Smooth muscle cell (in vitro differentiated cells): ENCODE data around the gene PTH2R. TPM values are rescaled to one million over a fixed set of nuclear protein-coding genes. Genes with fewer than 3 reads are reported as not detected.

Experiments used
- DNase-seq: peaks from one replicate; lab custom pipeline; 2025; ENCODE audit not compliant: unreplicated experiment; lab: John Stamatoyannopoulos, UW
- H2AFZ ChIP-seq: fragments of 200-600 bp; sonication (generic); 2 replicates; pipeline ENCODE4 v1.6.0; 2016; ENCODE audit warnings: antibody characterized with exemption, low read depth, mild to moderate bottlenecking
- H3F3A ChIP-seq: fragments of 200-600 bp; sonication (generic); 2 replicates; pipeline ENCODE4 v1.6.0; 2017; ENCODE audit warnings: antibody characterized with exemption, low read depth
- H3K27ac ChIP-seq: fragments of 200-600 bp; sonication (generic); 2 replicates; pipeline ENCODE4 v1.5.1; 2016; ENCODE audit warnings: low read depth, mild to moderate bottlenecking
- H3K27me3 ChIP-seq: fragments of 200-600 bp; sonication (generic); 2 replicates; pipeline ENCODE4 v1.6.1; 2016; ENCODE audit warnings: low read depth, mild to moderate bottlenecking
- H3K36me3 ChIP-seq: fragments of 200-600 bp; sonication (generic); 2 replicates; pipeline ENCODE4 v1.5.1; 2016; ENCODE audit warnings: low read depth
- H3K4me1 ChIP-seq: fragments of 200-600 bp; sonication (generic); 2 replicates; pipeline ENCODE4 v1.5.1; 2016; ENCODE audit warnings: low read depth
- H3K4me2 ChIP-seq: fragments of 200-600 bp; sonication (generic); 2 replicates; pipeline ENCODE4 v1.6.0; 2016; ENCODE audit warnings: mild to moderate bottlenecking
- H3K4me3 ChIP-seq: fragments of 200-600 bp; sonication (generic); 2 replicates; pipeline ENCODE4 v1.5.1; 2016; ENCODE audit warnings: mild to moderate bottlenecking
- H3K79me2 ChIP-seq: fragments of 200-600 bp; sonication (generic); 2 replicates; pipeline ENCODE4 v1.6.0; 2016; ENCODE audit warnings: low read depth, mild to moderate bottlenecking
- H3K9ac ChIP-seq: fragments of 200-600 bp; sonication (generic); 2 replicates; pipeline ENCODE4 v1.6.0; 2016; ENCODE audit warnings: low read depth
- H3K9me3 ChIP-seq: fragments of 200-600 bp; sonication (generic); replicated peaks from 2 replicates; pipeline ENCODE4 v1.5.1; 2016; ENCODE audit warnings: low read depth
- H4K20me1 ChIP-seq: fragments of 200-600 bp; sonication (generic); 2 replicates; pipeline ENCODE4 v1.6.0; 2016; ENCODE audit warnings: low read depth
- CTCF ChIP-seq: fragments of 200-600 bp; sonication (generic); IDR thresholded peaks from 2 replicates; pipeline ENCODE4 v1.5.1; 2017; ENCODE audit warnings: borderline replicate concordance, mild to moderate bottlenecking, antibody characterized with exemption; ENCODE audit not compliant: insufficient read depth, poor library complexity, severe bottlenecking
- WGBS: methylation state at CpG from one replicate; pipeline ENCODE4 v1.1.7; 2016; ENCODE audit warnings: low lambda C conversion rate; 5-methylcytosine and 5-hydroxymethylcytosine counted together
- polyA plus RNA-seq: library from polyadenylated mRNA; unstranded; fragments of >200 nt; fragmentation: Nextera tagmentation; extraction: Ambion mirVana; gene quantifications from 2 replicates; pipeline ENCODE4 v1.2.1, GENCODE V29; 2016
- total RNA-seq: library from RNA; depleted of rRNA; stranded (reverse); fragments of >200 nt; gene quantifications from 2 replicates; pipeline ENCODE4 v1.2.3, GENCODE V29; 2014

The PTH2R gene
- total and polyA plus RNA-seq, 2 experiments from 2014 or later = not detected

GRCh38 chr2:208491641-208492040 is 85.0 kb downstream of the PTH2R start:
- Histone ChIP-seq H3K9me3 (no peaks in the 10 kb centered on the region), H3K27ac (no peak overlapping the region), H4K20me1 (no peaks in the 10 kb centered on the region), H3K79me2 (no peaks in the 10 kb centered on the region), H3K4me2 (no peak overlapping the region), H3K4me1 (peaks cover 9% of the 10 kb centered on the region), H3K27me3 (no peaks in the 10 kb centered on the region), H3K9ac (no peak overlapping the region), H2AFZ (no peak overlapping the region), H3K4me3 (no peak overlapping the region), H3F3A (no peaks in the 10 kb centered on the region), H3K36me3 (no peaks in the 10 kb centered on the region)
- TF ChIP-seq CTCF = no peak
- no peak for DNase-seq
- WGBS = 52% methylated on average over 2 of the region's 2 CpGs

GRCh38 chr2:208492069-208492468 is 85.5 kb downstream of the PTH2R start:
- Histone ChIP-seq H4K20me1 (no peaks in the 10 kb centered on the region), H3K9ac (no peak overlapping the region), H3F3A (no peaks in the 10 kb centered on the region), H3K27me3 (no peaks in the 10 kb centered on the region), H3K36me3 (no peaks in the 10 kb centered on the region), H3K79me2 (no peaks in the 10 kb centered on the region), H3K27ac (no peak overlapping the region), H3K4me1 (peaks cover 9% of the 10 kb centered on the region), H3K4me3 (no peak overlapping the region), H3K9me3 (no peaks in the 10 kb centered on the region), H3K4me2 (no peak overlapping the region), H2AFZ (no peak overlapping the region)
- no peak for TF ChIP-seq CTCF
- no peak for DNase-seq
- WGBS = 88% methylated on average over 3 of the region's 3 CpGs

- Histone ChIP-seq H3K9ac (no peak overlapping the region), H3K9me3 (no peaks in the 10 kb centered on the region), H3K4me1 (peaks cover 9% of the 10 kb centered on the region), H4K20me1 (no peaks in the 10 kb centered on the region), H3K79me2 (no peaks in the 10 kb centered on the region), H3K27me3 (no peaks in the 10 kb centered on the region), H3K4me3 (no peak overlapping the region), H3K27ac (no peak overlapping the region), H3K4me2 (no peak overlapping the region), H3K36me3 (no peaks in the 10 kb centered on the region), H3F3A (no peaks in the 10 kb centered on the region), H2AFZ (no peak overlapping the region)
- DNase-seq = no peak
- TF ChIP-seq CTCF = no peak
- WGBS = 94% methylated on average over 12 of the region's 12 CpGs
Observed at GRCh38 chr2:208493186-208493585, 86.6 kb downstream of the PTH2R start.

- Histone ChIP-seq H3K27me3 (no peaks in the 10 kb centered on the region), H3K4me2 (no peak overlapping the region), H3K4me1 (peaks cover 9% of the 10 kb centered on the region), H3K79me2 (no peaks in the 10 kb centered on the region), H3K9me3 (no peaks in the 10 kb centered on the region), H4K20me1 (no peaks in the 10 kb centered on the region), H3K36me3 (no peaks in the 10 kb centered on the region), H3K9ac (no peak overlapping the region), H2AFZ (no peak overlapping the region), H3F3A (no peaks in the 10 kb centered on the region), H3K27ac (no peak overlapping the region), H3K4me3 (no peak overlapping the region)
- no peak for TF ChIP-seq CTCF
- no peak for DNase-seq
- WGBS = 67% methylated on average over 2 of the region's 2 CpGs
Observed at GRCh38 chr2:208496129-208496528, 89.5 kb downstream of the PTH2R start.
